Astrocyte (in vitro differentiated cells and primary cell): Measurements from ENCODE around the gene FABP7.

Experiments
- EZH2 ChIP-seq: IDR thresholded peaks from 2 replicates; pipeline ENCODE4 v1.6.1; 2012; ENCODE audit warnings: mild to moderate bottlenecking, low read length, inconsistent platforms; ENCODE audit not compliant: insufficient read depth
- TF ChIP-seq, protein P1 (sequence below): IDR thresholded peaks from 2 replicates; pipeline ENCODE4 v1.5.1; 2011; ENCODE audit warnings: low read depth, mild to moderate bottlenecking, inconsistent platforms, low read length, moderate library complexity; ENCODE audit not compliant: insufficient read depth

DNA sequence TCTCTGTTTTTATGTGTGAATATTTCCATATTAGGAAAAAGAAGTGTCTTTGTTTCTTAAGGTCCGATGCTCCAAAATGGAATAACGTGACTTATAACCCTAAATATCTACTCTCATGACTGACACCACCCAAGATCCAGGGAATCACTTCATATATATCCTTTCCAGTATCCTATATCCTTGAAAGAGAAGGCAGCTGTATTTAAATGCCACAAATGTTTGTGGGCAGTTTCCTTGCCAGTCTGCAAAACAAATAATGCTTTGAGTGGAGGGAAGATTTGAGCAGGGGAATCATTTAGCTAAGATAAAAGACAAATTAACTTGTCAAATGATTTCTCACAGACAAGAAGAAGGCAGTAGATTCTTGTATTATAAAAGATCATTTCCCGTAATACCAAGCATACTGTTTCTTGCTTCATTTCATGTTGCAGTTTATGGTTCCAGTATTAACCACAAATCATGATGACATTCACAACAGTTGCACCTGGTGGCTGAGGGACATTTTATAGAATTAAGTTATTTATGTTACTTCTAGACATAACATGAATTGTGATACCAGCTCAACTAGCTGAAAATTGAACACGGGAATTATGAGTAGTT lies 30.0 kb upstream of the FABP7 start:
- TF ChIP-seq, protein P1, sequence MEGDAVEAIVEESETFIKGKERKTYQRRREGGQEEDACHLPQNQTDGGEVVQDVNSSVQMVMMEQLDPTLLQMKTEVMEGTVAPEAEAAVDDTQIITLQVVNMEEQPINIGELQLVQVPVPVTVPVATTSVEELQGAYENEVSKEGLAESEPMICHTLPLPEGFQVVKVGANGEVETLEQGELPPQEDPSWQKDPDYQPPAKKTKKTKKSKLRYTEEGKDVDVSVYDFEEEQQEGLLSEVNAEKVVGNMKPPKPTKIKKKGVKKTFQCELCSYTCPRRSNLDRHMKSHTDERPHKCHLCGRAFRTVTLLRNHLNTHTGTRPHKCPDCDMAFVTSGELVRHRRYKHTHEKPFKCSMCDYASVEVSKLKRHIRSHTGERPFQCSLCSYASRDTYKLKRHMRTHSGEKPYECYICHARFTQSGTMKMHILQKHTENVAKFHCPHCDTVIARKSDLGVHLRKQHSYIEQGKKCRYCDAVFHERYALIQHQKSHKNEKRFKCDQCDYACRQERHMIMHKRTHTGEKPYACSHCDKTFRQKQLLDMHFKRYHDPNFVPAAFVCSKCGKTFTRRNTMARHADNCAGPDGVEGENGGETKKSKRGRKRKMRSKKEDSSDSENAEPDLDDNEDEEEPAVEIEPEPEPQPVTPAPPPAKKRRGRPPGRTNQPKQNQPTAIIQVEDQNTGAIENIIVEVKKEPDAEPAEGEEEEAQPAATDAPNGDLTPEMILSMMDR: no peak
- no peak for TF ChIP-seq EZH2
